SHP77 treated with DMSO at 0.1 percent for 48 hours (cell line): Measurements from ENCODE around the gene NR2E1.

Experiments used
- DNase-seq: peaks from one replicate; lab custom pipeline; 2025; lab: John Stamatoyannopoulos, UW

The NR2E1 gene

GRCh38 chr6:108209738-108210137 is 43.9 kb downstream of the NR2E1 start:
- DNase-seq, result no peak

GRCh38 chr6:108210556-108210955 is 44.7 kb downstream of the NR2E1 start:
- no peak for DNase-seq

DNA sequence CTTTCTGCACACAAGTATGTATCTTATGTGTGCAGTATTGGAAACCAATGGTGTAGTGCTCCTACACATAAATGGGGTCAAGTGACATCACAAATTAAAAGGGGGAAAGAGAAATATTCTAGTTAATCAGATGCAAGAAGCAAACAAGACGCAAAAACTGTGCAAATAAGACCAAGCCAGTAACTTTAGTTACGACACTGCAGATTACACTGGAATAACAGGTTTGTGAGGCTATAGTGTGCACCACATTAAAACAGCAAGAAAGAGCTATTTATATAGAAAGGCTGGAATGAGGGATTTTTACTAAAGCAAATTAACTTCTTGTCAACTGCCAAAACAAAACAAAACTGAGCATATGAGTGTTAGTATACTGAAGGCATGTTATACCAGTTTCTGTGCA is 45.8 kb downstream of the NR2E1 start:
- DNase-seq, result no peak

- DNase-seq, result no peak
Measured at GRCh38 chr6:108222064-108222463, 56.2 kb downstream of the NR2E1 start.

DNA sequence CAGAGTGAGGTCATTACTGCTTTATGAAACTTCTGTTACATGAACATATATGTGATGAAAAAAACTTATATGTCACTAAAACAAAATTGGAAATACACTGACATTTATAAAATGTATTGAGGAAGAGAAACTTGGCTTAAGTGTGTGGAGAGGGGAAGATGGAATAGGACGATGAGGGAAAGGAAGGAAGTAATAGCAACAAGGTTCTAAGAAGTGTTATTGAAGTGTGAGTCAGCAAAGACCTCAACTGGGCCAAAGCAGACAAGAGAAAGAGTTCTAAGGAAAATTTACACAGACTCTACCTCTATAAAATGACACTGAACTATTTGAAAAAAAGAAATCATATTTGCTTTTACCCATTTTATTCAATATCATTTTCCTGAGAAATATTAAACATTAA is 56.7 kb downstream of the NR2E1 start:
- DNase-seq, result no peak

DNA sequence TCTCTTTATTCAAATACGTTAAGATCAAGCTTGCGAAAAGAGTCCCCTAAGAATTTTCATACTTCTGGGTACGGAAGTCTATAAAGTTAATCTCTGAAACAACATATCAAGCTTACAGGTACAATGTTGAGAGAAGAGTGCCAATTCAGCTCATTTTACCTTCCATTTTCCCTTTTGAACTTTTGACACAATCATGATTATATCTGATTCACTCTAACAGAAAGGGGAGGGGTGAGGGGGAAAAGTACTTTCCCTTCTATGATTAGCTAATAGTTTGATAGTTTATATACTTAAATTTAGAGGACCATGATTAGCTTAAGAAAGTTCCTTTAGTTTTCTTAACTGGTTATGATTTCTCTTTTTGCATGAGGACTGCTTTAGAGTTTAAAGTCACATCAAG is 61.5 kb downstream of the NR2E1 start:
- DNase-seq, result no peak

DNA sequence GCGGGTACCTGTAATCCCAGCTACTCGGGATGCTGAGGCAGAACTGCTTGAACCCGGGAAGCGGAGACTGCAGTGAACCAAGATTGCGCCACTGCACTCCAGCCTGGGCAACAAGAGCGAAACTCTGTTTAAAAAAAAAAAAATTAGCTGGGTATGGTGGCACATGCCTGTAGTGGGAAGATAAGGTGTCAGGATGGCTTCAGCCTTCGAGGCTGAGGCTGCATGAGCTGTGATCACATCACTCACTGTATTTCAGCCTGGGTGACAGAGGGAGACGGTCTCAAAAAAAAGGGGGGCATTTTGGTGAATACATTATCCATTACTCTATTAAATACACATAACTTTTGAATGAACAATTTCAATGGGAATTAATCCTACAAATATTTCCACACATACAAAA is 62.6 kb downstream of the NR2E1 start:
- DNase-seq, result no peak

DNA sequence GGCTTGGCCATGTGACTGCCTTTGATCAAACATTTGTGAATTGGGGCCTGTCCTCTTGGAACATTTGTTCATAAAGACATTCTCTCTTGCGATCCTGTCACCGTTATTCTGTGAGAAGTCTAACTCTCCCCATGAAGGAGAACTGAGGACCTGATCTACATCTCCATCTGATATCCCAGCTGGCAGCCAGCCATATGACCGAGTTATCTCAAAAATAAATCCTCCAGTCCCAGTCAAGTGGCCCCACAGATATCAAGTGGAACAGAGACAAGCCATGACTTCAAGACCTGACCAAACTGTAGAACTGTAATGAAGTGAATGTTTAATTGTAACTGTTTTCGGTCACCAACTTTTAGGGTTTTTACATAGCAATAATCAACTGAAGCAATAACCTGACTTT is 69.3 kb downstream of the NR2E1 start:
- DNase-seq, result no peak

GRCh38 chr6:108236791-108237190 is 71.0 kb downstream of the NR2E1 start:
- DNase-seq, result no peak

DNA sequence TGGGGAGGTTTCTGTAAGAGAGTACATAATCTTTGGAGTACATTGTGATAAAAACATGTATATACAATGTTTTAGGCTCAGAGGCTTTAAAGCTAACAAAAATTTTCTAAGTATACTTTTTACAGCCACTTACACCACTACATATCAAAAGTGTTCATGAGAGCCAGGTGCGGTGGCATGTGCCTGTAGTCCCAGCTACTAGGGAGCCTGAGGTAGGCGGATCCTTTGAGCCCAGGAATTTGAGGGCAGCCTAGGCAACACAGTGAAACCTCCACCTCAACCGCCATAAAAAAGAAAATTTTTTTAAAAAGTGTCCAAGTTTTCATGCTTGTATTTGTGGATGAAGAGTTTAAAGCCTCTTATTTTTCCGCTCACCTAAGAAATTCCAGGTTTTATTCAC is 72.5 kb downstream of the NR2E1 start:
- DNase-seq, result no peak
